Measurements from ENCODE around the gene TAF11.

- TF ChIP-seq CTCF (conservative IDR thresholded peaks at IDR 0.05; ENCODE audit: low read length) (no peak), EZH2phosphoT487 (IDR thresholded peaks at IDR 0.05; ENCODE audit: borderline replicate concordance) (no peak)
These were observed 15.5 kb downstream of the TAF11 start for GRCh38 chr6:34872332-34872731.
